HG02571 (cell line): ENCODE measurements around the gene DHX36.

Source experiments
- ATAC-seq: cut with Tn5 transposase; IDR thresholded peaks from one replicate; pipeline ENCODE4 v1.9.1; 2021; ENCODE audit warnings: mild to moderate bottlenecking, moderate library complexity; ENCODE audit not compliant: unreplicated experiment

DHX36 gene

DNA sequence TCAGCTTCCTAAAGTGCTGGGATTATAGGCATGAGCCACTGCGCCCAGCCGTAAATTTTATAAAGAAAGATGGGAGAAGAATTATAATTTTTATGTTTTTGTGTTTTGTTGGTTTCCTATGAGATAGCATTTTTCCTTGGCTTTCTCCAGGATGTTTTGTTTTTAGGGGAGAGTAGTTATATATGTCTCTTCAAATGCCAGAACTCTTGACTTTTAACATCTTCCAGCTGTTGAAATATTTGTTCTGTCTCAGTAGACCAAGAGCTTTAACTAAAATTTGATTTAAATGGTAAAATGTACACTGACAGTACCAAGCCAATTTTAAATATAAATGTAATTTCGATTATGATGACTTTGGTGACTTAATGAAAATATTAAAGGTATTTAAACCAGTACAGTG lies 96.8 kb downstream of the DHX36 start:
- ATAC-seq, result no peak

DNA sequence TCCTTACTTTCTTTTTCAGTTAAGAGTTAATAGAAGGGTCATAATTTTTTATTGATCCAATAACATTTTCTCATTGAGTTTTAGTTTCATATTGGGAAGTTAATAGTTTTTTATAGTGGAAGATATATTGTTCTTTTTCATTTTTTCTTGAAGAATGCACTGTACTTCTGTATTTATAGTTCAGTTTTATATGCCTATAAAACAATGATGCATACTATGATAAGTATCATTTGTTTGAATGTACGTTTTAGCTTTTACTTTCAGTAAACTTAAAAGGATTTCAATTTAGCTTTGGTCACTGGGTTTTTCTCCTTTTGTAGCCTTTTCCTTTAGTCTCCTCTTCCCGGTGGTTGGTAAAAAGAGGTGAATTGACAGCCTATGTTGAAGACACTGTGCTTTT lies 98.8 kb downstream of the DHX36 start:
- ATAC-seq, result no peak

DNA sequence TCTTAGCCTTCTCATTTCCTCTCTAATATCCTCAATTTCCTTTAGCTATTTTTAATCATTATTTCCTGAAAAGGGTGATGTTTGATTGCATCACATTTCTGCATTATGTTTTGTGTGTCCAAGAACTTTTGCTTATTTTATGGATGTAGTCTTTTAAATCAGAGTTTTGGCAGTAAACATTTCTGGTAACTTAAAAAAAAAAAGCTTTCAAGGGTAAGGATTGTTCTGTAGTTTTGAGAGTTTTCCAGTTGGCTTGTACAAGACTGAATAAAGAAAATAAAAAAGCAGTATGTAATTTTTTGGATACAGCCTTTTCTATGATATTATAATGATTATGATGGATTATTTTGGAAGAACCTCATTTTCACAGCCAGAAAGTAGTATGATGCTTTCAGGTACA lies 99.4 kb downstream of the DHX36 start:
- no peak for ATAC-seq

DNA sequence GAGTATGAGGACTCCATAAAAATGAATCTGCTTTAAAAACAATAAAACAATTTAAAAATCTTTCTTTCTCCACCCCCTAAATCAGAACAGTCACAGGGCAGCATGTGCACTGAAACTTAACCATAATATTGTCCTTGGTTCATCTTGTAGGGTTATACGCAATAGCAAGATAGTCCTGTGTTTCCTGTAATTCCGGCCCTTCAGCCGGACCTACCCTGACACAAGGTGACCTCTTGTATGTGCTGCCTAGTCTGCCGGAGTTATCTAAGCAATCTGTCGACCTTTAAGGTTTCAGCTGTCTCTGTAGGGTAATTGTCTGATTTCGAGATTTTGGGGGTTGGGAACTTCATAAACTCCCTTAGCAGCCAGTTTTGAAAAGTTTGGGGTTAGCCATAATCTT lies 99.9 kb downstream of the DHX36 start:
- no peak for ATAC-seq

DNA sequence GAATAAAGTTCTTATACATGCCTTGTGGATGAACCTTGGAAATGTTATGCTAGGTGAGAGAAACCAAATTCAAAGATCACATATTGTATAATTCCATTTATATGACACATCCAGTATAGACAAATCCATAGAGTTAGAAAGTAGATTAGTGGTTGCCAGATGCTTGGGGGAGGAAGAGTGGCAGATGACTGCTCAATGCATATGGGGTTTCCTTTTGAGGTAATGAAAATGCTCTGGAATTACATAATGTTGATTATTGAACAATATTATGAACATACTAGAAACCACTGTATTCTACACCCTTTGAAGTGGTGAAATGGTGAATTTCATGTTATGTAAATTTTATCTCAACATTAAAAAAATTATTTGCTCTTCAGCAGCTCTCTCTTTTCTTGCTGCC lies 100.8 kb downstream of the DHX36 start:
- no peak for ATAC-seq
